MCF 10A (cell line): ENCODE measurements around the gene XPO6. TPM values are rescaled to one million over a fixed set of nuclear protein-coding genes. Genes with fewer than 3 reads are reported as not detected.

Source experiments
- BruUV-seq: library from RNA; stranded (reverse); fragments of 400-500 nt; replicated peaks from 2 replicates; lab custom pipeline; 2021; lab: Mats Ljungman, UMichigan
- CTCF ChIA-PET: fragments of 300-600 bp; sonication (Branson Sonifier 250); formaldehyde crosslinking; extraction: SDS; loops from one replicate; lab custom pipeline; 2021; ENCODE audit warnings: antibody characterized with exemption, inconsistent platforms; lab: Yijun Ruan, JAX
- POLR2A ChIA-PET: fragments of 300-600, 350-650 bp; sonication (Branson Sonifier 250); formaldehyde crosslinking; extraction: SDS; loops from one replicate; lab custom pipeline; 2020; ENCODE audit warnings: antibody characterized with exemption, inconsistent platforms; lab: Yijun Ruan, JAX
- DNase-seq: peaks from one replicate; pipeline ENCODE4 v3.0.0-alpha.2; 2018; ENCODE audit not compliant: unreplicated experiment
- H3K27ac Mint-ChIP-seq: one replicate; pipeline ENCODE4 v1.8.0; 2022; ENCODE audit warnings: mild to moderate bottlenecking, low read depth, mixed read lengths; ENCODE audit not compliant: unreplicated experiment
- H3K27me3 Mint-ChIP-seq: one replicate; pipeline ENCODE4 v1.8.0; 2022; ENCODE audit warnings: mixed read lengths; ENCODE audit not compliant: insufficient read depth, unreplicated experiment
- H3K36me3 Mint-ChIP-seq: one replicate; pipeline ENCODE4 v1.8.0; 2022; ENCODE audit warnings: mild to moderate bottlenecking, moderate library complexity, mixed read lengths; ENCODE audit not compliant: insufficient read depth, unreplicated experiment
- H3K4me1 Mint-ChIP-seq: one replicate; pipeline ENCODE4 v1.8.0; 2022; ENCODE audit warnings: mixed read lengths; ENCODE audit not compliant: insufficient read depth, unreplicated experiment
- H3K4me3 Mint-ChIP-seq: one replicate; pipeline ENCODE4 v1.8.0; 2022; ENCODE audit warnings: mild to moderate bottlenecking, moderate library complexity, mixed read lengths; ENCODE audit not compliant: unreplicated experiment
- H3K9me3 Mint-ChIP-seq: one replicate; pipeline ENCODE4 v1.8.0; 2022; ENCODE audit warnings: mixed read lengths; ENCODE audit not compliant: unreplicated experiment
- CTCF ChIP-seq: fragments of 200-600 bp; IDR thresholded peaks from one replicate; pipeline ENCODE4 v1.8.0; 2022; ENCODE audit warnings: antibody characterized with exemption, mild to moderate bottlenecking; ENCODE audit not compliant: unreplicated experiment
- intact Hi-C: fragments of 100-400 bp; cut with micrococcal nuclease; formaldehyde crosslinking; loops from 2 replicates; pipeline ENCODE4 v1.14.1; 2022
- total RNA-seq: library from RNA; stranded (reverse); gene quantifications from 2 replicates; pipeline ENCODE4 v1.2.3, GENCODE V29; 2022

Gene XPO6
- total RNA-seq, 1 experiment from 2014 or later: 200 TPM

GRCh38 chr16:28085389-28086171 lies 126.2 kb downstream of the XPO6 start:
- Mint-ChIP-seq H3K4me1 (no peaks in the 10 kb centered on the region), H3K27ac (no peak overlapping the region), H3K9me3 (no peaks in the 10 kb centered on the region), H3K27me3 (no peaks in the 10 kb centered on the region), H3K36me3 (peaks cover 6% of the 10 kb centered on the region), H3K4me3 (no peak overlapping the region)
- intact Hi-C loops: no loop called here
- ChIA-PET POLR2A (no interaction called here), CTCF (interaction anchor here (1.1 kb wide), 1 partner anchor 14 kb away, joined by 4 read pairs; no protein-coding TSS in a partner anchor)
- no peak for DNase-seq
- TF ChIP-seq CTCF: no peak
- no TSS peak for BruUV-seq

- Mint-ChIP-seq H3K36me3 (no peaks in the 10 kb centered on the region), H3K9me3 (no peaks in the 10 kb centered on the region), H3K27ac (no peak overlapping the region), H3K4me3 (no peak overlapping the region), H3K27me3 (no peaks in the 10 kb centered on the region), H3K4me1 (no peaks in the 10 kb centered on the region)
- TF ChIP-seq CTCF: no peak
- no TSS peak for BruUV-seq
- intact Hi-C loops: no loop called here
- ChIA-PET POLR2A (no interaction called here), CTCF (interaction anchor here (1.2 kb wide), 1 partner anchor 42 kb away, joined by 4 read pairs; no protein-coding TSS in a partner anchor)
- DNase-seq: no peak
Observed at GRCh38 chr16:28084209-28084608, 127.6 kb downstream of the XPO6 start.

- no peak overlapping the region for H3K4me3 Mint-ChIP-seq
- DNase-seq: no peak
- no TSS peak for BruUV-seq
- intact Hi-C loops: no loop called here
- POLR2A ChIA-PET: no interaction called here
- H3K27me3 Mint-ChIP-seq: no peaks in the 10 kb centered on the region
- no peak overlapping the region for H3K27ac Mint-ChIP-seq
- H3K36me3 Mint-ChIP-seq: no peaks in the 10 kb centered on the region
- TF ChIP-seq CTCF: no peak
- CTCF ChIA-PET: interaction anchor here (0.7 to 0.8 kb wide), 3 partner anchors 11 to 110 kb away, joined by 3 to 4 read pairs (median 3); no protein-coding TSS in a partner anchor
- no peaks in the 10 kb centered on the region for H3K4me1 Mint-ChIP-seq
- H3K9me3 Mint-ChIP-seq: no peaks in the 10 kb centered on the region
Observed at GRCh38 chr16:28082624-28083023, 129.1 kb downstream of the XPO6 start.

- ChIA-PET POLR2A (interaction anchor here (0.9 kb wide), 1 partner anchor 11 kb away, joined by 3 read pairs; no protein-coding TSS in a partner anchor), CTCF (interaction anchor here (0.7 to 2.6 kb wide), 3 partner anchors 10 to 109 kb away, joined by 3 to 19 read pairs (median 3); no protein-coding TSS in a partner anchor)
- DNase-seq: no peak
- no peak for TF ChIP-seq CTCF
- H3K27ac Mint-ChIP-seq: no peak overlapping the region
- H3K27me3 Mint-ChIP-seq: peaks cover 9% of the 10 kb centered on the region
- no peak overlapping the region for H3K4me3 Mint-ChIP-seq
- no peaks in the 10 kb centered on the region for H3K4me1 Mint-ChIP-seq
- H3K9me3 Mint-ChIP-seq: no peaks in the 10 kb centered on the region
- BruUV-seq: no TSS peak
- intact Hi-C loops: no loop called here
- no peaks in the 10 kb centered on the region for H3K36me3 Mint-ChIP-seq
Observed at GRCh38 chr16:28081391-28081968, 130.3 kb downstream of the XPO6 start.
